ENCODE data around the gene ANO7.
"Not testable (repeated sequence)": the region's sequence is repeated elsewhere in the genome, so short reads cannot be mapped to it uniquely, and the experiment has no call there.

ANO7 gene

DNA sequence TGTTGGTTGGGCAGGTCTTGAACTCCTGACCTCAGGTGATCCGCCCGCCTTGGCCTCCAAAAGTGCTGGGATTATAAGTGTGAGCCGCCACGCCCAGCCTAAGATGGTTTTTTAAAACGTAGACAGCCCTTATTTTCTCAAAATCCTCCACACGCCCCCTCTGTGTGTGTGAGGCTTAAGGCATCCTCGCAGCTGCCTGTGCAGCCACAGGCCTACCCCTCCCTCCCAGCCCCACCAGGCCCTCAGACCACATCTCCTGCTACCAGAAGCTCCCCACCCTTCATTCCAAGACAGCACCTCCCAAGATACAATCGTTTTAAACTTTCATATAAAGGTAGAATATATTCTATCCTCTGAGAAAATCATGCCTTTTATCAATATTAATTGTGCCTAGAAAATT lies 4.8 kb downstream of the ANO7 start:
- no peak overlapping the region for H3K4me3 ChIP-seq (replicated peaks in 1 of 2; ENCODE audit: low read depth in 2 of 2, low read length in 2 of 2)
- TF ChIP-seq, protein P1, sequence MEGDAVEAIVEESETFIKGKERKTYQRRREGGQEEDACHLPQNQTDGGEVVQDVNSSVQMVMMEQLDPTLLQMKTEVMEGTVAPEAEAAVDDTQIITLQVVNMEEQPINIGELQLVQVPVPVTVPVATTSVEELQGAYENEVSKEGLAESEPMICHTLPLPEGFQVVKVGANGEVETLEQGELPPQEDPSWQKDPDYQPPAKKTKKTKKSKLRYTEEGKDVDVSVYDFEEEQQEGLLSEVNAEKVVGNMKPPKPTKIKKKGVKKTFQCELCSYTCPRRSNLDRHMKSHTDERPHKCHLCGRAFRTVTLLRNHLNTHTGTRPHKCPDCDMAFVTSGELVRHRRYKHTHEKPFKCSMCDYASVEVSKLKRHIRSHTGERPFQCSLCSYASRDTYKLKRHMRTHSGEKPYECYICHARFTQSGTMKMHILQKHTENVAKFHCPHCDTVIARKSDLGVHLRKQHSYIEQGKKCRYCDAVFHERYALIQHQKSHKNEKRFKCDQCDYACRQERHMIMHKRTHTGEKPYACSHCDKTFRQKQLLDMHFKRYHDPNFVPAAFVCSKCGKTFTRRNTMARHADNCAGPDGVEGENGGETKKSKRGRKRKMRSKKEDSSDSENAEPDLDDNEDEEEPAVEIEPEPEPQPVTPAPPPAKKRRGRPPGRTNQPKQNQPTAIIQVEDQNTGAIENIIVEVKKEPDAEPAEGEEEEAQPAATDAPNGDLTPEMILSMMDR (IDR thresholded peaks at IDR 0.05; ENCODE audit: low read depth, low read length), result no peak
- DNase-seq (ENCODE audit: low read depth in 2 of 2), result no peak

- TF ChIP-seq, protein P1 (IDR thresholded peaks at IDR 0.05; ENCODE audit: low read depth, low read length), result no peak
- H3K4me3 ChIP-seq (replicated peaks in 1 of 2; ENCODE audit: low read depth in 2 of 2, low read length in 2 of 2), result no peak overlapping the region
- DNase-seq (ENCODE audit: low read depth in 2 of 2), result no peak
These were observed 6.3 kb downstream of the ANO7 start for GRCh38 chr2:241194811-241195210.

GRCh38 chr2:241195506-241196130 lies 7.1 kb downstream of the ANO7 start:
- H3K4me3 ChIP-seq (replicated peaks in 1 of 2; ENCODE audit: low read depth in 2 of 2, low read length in 2 of 2), result no peak overlapping the region
- DNase-seq (ENCODE audit: low read depth in 2 of 2), result no peak
- TF ChIP-seq, protein P1 (IDR thresholded peaks at IDR 0.05; ENCODE audit: low read depth, low read length), result no peak

- H3K4me3 ChIP-seq (replicated peaks in 1 of 2; ENCODE audit: low read depth in 2 of 2, low read length in 2 of 2); DNase-seq (ENCODE audit: low read depth in 2 of 2): not testable (repeated sequence)
These were observed 8.8 kb downstream of the ANO7 start for GRCh38 chr2:241197246-241197645.

GRCh38 chr2:241197947-241198346 lies 9.5 kb downstream of the ANO7 start:
- no peak overlapping the region for H3K4me3 ChIP-seq (replicated peaks in 1 of 2; ENCODE audit: low read depth in 2 of 2, low read length in 2 of 2)
- no peak for DNase-seq (ENCODE audit: low read depth in 2 of 2)
- TF ChIP-seq, protein P1 (IDR thresholded peaks at IDR 0.05; ENCODE audit: low read depth, low read length), result no peak

DNA sequence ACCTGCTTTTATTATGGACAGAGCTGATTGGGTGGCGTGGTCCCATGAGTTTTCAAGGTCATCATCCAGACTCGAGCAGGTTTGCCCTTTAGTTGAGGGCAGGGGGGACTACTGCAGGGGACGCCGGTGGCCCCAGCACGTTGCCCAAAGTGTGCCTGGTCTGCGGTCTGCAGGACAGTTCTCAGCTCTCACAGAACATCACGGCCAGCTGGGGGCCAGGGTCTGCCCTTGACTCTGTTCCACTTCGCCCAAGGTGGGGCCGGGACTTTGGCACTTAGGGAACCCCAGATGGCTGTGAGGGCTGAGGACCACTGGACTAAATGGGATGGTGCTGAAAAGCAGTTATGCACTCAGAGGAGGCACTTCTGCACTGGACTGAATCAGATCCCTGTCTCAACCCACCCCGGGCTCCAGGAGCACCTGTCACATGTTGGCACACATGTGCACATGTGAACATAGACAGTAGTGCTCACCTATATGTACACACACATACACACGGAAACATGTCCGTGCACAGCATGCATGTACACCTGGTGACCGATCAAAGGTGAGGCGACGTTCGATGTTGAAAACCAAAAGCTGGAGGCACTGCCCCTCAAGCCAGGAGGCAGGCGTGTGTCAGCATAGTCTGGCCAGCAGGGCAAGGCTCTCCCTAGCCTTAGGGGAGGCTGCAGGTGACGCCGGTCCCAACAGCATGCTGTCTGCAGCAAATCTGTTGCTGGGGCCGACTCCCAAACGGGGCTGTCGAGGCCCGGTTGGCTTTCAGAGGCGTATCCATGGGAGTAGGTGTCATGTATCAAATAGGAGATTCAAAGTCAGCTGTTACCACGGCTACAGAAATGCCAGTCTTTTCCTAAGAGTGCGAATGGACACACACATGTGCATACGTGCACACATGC lies 10.2 kb downstream of the ANO7 start:
- TF ChIP-seq, protein P1 (IDR thresholded peaks at IDR 0.05; ENCODE audit: low read depth, low read length), result no peak
- no peak for DNase-seq (ENCODE audit: low read depth in 2 of 2)
- no peak overlapping the region for H3K4me3 ChIP-seq (replicated peaks in 1 of 2; ENCODE audit: low read depth in 2 of 2, low read length in 2 of 2)

DNA sequence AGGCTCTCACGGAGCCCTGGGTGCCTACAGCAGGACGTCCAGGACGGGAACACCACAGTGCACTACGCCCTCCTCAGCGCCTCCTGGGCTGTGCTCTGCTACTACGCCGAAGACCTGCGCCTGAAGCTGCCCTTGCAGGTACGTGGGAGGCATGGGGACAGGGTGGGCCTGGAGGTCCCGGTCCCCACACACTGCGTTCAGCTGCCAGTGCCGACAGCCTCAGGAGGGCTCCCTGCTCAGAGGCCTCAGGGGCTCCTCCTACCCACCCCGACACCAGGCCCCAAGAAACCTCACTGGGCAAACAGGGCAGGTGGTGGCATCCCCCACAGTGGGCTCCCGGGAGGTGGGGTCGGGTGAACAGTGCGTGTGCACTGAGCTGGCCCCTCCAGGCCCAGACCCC lies 10.8 kb downstream of the ANO7 start:
- no peak overlapping the region for H3K4me3 ChIP-seq (replicated peaks in 1 of 2; ENCODE audit: low read depth in 2 of 2, low read length in 2 of 2)
- TF ChIP-seq, protein P1 (IDR thresholded peaks at IDR 0.05; ENCODE audit: low read depth, low read length), result no peak
- no peak for DNase-seq (ENCODE audit: low read depth in 2 of 2)
